A673 (cell line): Measurements from ENCODE around the gene TSHZ2. TPM values are rescaled to one million over a fixed set of nuclear protein-coding genes. Genes with fewer than 3 reads are reported as not detected.
"Not testable (repeated sequence)": the region's sequence is repeated elsewhere in the genome, so short reads cannot be mapped to it uniquely, and the experiment has no call there.

Source experiments
- BruUV-seq: library from RNA; stranded (reverse); fragments of 400-500 nt; replicated peaks from 2 replicates; lab custom pipeline; 2021; lab: Mats Ljungman, UMichigan
- CTCF ChIA-PET: fragments of 300-600 bp; sonication (Branson Sonifier 250); formaldehyde crosslinking; loops from one replicate; lab custom pipeline; 2022; ENCODE audit warnings: antibody characterized with exemption; lab: Charles Lee
- POLR2A ChIA-PET: fragments of 300-600 bp; sonication (Branson Sonifier 250); formaldehyde crosslinking; loops from one replicate; lab custom pipeline; 2022; ENCODE audit warnings: antibody characterized with exemption; ENCODE audit not compliant: low non-redundant PET; lab: Charles Lee
- DNase-seq: peaks from one replicate; pipeline ENCODE4 v3.0.0-alpha.2; 2015; ENCODE audit warnings: low spot score
- H3K27ac ChIP-seq: fragments of 200-600 bp; sonication (generic); 2 replicates; pipeline ENCODE4 v1.5.1; 2016; ENCODE audit warnings: mixed run types, low read depth, mild to moderate bottlenecking, mixed read lengths, antibody characterized with exemption, low read length; ENCODE audit not compliant: poor library complexity, severe bottlenecking
- H3K27me3 ChIP-seq: fragments of 200-600 bp; sonication (generic); replicated peaks from 2 replicates; pipeline ENCODE4 v1.6.1; 2017; ENCODE audit warnings: mixed run types, low read depth, mild to moderate bottlenecking, mixed read lengths, antibody characterized with exemption, low read length; ENCODE audit not compliant: insufficient read depth, poor library complexity
- H3K36me3 ChIP-seq: fragments of 200-600 bp; sonication (generic); 2 replicates; pipeline ENCODE4 v1.6.1; 2016; ENCODE audit warnings: mixed run types, mild to moderate bottlenecking, mixed read lengths, antibody characterized with exemption, low read length; ENCODE audit not compliant: insufficient read depth, poor library complexity, severe bottlenecking
- H3K4me1 ChIP-seq: fragments of 200-600 bp; sonication (generic); 2 replicates; pipeline ENCODE4 v1.6.1; 2017; ENCODE audit warnings: mixed run types, mild to moderate bottlenecking, mixed read lengths, antibody characterized with exemption, low read length; ENCODE audit not compliant: insufficient read depth, poor library complexity, severe bottlenecking
- H3K4me3 ChIP-seq: fragments of 200-600 bp; sonication (generic); 2 replicates; pipeline ENCODE4 v1.5.1; 2016; ENCODE audit warnings: low read depth, mixed run types, mild to moderate bottlenecking, mixed read lengths, low read length; ENCODE audit not compliant: poor library complexity, severe bottlenecking
- H3K9me3 ChIP-seq: fragments of 200-600 bp; sonication (generic); 2 replicates; pipeline ENCODE4 v1.6.1; 2016; ENCODE audit warnings: mixed run types, low read depth, mild to moderate bottlenecking, mixed read lengths, antibody characterized with exemption, low read length; ENCODE audit not compliant: poor library complexity, severe bottlenecking
- CTCF ChIP-seq: fragments of 300-800, 200-600 bp; sonication (generic); conservative IDR thresholded peaks from 2 replicates; pipeline ENCODE4 v1.5.1; 2017; ENCODE audit warnings: low read depth, mild to moderate bottlenecking, antibody characterized with exemption, low read length, moderate library complexity, mixed read lengths
- EZH2 ChIP-seq: fragments of 200-600 bp; sonication (generic); IDR thresholded peaks from 2 replicates; pipeline ENCODE4 v1.6.1; 2017; ENCODE audit warnings: borderline replicate concordance, low read depth, mild to moderate bottlenecking, mixed read lengths, antibody characterized with exemption, low read length; ENCODE audit not compliant: poor library complexity, severe bottlenecking
- intact Hi-C: fragments of 100-400 bp; cut with micrococcal nuclease; formaldehyde crosslinking; loops from one replicate; pipeline ENCODE4 v1.10.0; 2022; ENCODE audit not compliant: unreplicated experiment
- total RNA-seq: library from RNA; stranded (reverse); gene quantifications from 2 replicates; pipeline ENCODE4 v1.2.3, GENCODE V29; 2021

Gene TSHZ2
- total RNA-seq, 1 experiment from 2014 or later = 4.1 TPM

GRCh38 chr20:53021934-53022333 lies 49.8 kb downstream of the TSHZ2 start:
- no TSS peak for BruUV-seq
- POLR2A ChIA-PET = no interaction called here
- intact Hi-C loops = no loop called here

GRCh38 chr20:53023732-53024520 lies 51.8 kb downstream of the TSHZ2 start:
- H3K27me3 ChIP-seq = no peaks in the 10 kb centered on the region
- BruUV-seq = no TSS peak
- ChIA-PET POLR2A (no interaction called here), CTCF (no interaction called here)
- H3K27ac ChIP-seq = no peak overlapping the region
- no peaks in the 10 kb centered on the region for H3K4me1 ChIP-seq
- intact Hi-C loops = no loop called here
- H3K9me3 ChIP-seq = no peaks in the 10 kb centered on the region
- H3K4me3 ChIP-seq = no peak overlapping the region
- H3K36me3 ChIP-seq = no peaks in the 10 kb centered on the region
- DNase-seq = no peak
- TF ChIP-seq CTCF (no peak), EZH2 (no peak)

More at GRCh38 chr20:53021934-53022333, 49.8 kb downstream of the TSHZ2 start:
- no peak for DNase-seq
- H3K9me3 ChIP-seq = no peaks in the 10 kb centered on the region
- no peaks in the 10 kb centered on the region for H3K27me3 ChIP-seq
- TF ChIP-seq EZH2 = no peak
- no peak for TF ChIP-seq CTCF
- CTCF ChIA-PET = no interaction called here
- H3K36me3 ChIP-seq = no peaks in the 10 kb centered on the region
- H3K4me1 ChIP-seq = no peaks in the 10 kb centered on the region
- no peak overlapping the region for H3K27ac ChIP-seq
- H3K4me3 ChIP-seq = no peak overlapping the region

- H3K36me3 ChIP-seq, H3K27me3 ChIP-seq, BruUV-seq, DNase-seq, H3K9me3 ChIP-seq, H3K27ac ChIP-seq, CTCF ChIA-PET, H3K4me3 ChIP-seq, intact Hi-C loops, H3K4me1 ChIP-seq, POLR2A ChIA-PET: not testable (repeated sequence)
Observed at GRCh38 chr20:53024653-53025052, 52.5 kb downstream of the TSHZ2 start.

- no TSS peak for BruUV-seq
- no peaks in the 10 kb centered on the region for H3K36me3 ChIP-seq
- H3K27me3 ChIP-seq = no peaks in the 10 kb centered on the region
- H3K27ac ChIP-seq = no peak overlapping the region
- H3K4me1 ChIP-seq = peaks cover 2% of the 10 kb centered on the region
- CTCF ChIA-PET = no interaction called here
- H3K9me3 ChIP-seq = no peaks in the 10 kb centered on the region
- TF ChIP-seq EZH2 (no peak), CTCF (no peak)
- intact Hi-C loops = no loop called here
- DNase-seq = no peak
- POLR2A ChIA-PET = no interaction called here
- H3K4me3 ChIP-seq = no peak overlapping the region
Observed at GRCh38 chr20:53027089-53027488, 54.9 kb downstream of the TSHZ2 start.
